IPS DF 6.9 (cell line): ENCODE results near the gene BCAS3.

Experiments
- DNase-seq: peaks from one replicate; pipeline ENCODE4 v3.0.0-alpha.2; 2013; ENCODE audit warnings: low read depth, low spot score
- H3K27ac ChIP-seq: one replicate; pipeline ENCODE4 v1.5.1; 2013; ENCODE audit warnings: low read length, control low read depth
- H3K27me3 ChIP-seq: 2 replicates; pipeline ENCODE4 v1.6.1; 2013; ENCODE audit warnings: mild to moderate bottlenecking, low read length; ENCODE audit not compliant: control insufficient read depth, insufficient read depth
- H3K36me3 ChIP-seq: 2 replicates; pipeline ENCODE4 v1.6.1; 2013; ENCODE audit warnings: low read length; ENCODE audit not compliant: control insufficient read depth, insufficient read depth
- H3K4me1 ChIP-seq: 2 replicates; pipeline ENCODE4 v1.6.1; 2013; ENCODE audit warnings: low read length; ENCODE audit not compliant: control insufficient read depth, insufficient read depth
- H3K4me3 ChIP-seq: 2 replicates; pipeline ENCODE4 v1.5.1; 2013; ENCODE audit warnings: mild to moderate bottlenecking, low read length
- H3K9me3 ChIP-seq: 2 replicates; pipeline ENCODE4 v1.6.1; 2013; ENCODE audit warnings: low read length, inconsistent platforms; ENCODE audit not compliant: control insufficient read depth, insufficient read depth
- WGBS: extraction: QIAGEN DNeasy Blood & Tissue Kit; methylation state at CpG from one replicate; pipeline ENCODE4 v1.1.7; 2013; ENCODE audit warnings: mixed read lengths, missing lambda C conversion rate; ENCODE audit not compliant: insufficient read length, insufficient coverage; 5-methylcytosine and 5-hydroxymethylcytosine counted together

Gene BCAS3

DNA sequence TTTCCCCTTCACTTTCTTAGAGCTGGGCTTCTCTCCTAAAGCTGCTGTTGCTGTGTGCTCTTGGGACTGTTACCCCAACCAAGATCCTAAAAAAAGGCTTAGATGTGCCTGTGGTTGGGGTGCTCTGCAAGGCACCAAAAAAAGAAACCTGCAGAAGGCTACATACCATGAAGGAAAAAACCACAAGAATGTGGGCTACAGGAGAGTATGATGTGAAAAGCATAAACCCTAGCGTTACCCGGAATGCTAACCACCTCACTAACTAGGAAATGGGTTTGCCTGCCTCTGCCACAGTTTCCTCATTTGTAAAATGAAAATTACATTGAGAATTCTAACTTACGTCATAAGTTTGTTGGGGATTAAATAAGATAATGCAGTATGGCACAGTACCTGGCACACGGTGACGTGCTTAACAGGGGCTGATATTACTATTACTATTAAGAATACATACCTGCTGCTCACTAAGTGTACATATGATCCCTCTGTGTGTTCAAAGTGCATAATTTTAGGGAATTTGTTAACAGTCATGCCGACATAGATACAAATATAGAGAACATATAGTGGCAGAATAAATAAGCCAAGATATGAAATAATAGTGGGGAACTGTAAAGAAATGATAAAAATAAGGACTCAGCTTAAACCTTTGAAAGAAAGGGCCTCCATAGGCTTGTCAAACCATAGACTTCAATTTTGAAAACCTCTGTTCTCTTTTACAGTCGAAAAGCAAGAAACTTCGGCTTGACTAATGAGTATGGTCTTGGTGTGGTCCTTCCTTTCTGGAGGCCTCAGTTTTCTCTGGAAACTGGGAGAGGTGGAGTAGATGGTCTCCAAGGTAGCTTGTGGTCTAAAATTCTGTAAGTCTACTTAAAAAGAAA lies 544.2 kb downstream of the BCAS3 start:
- WGBS = no CpG with 5 or more reads among the region's 8 CpGs
- Histone ChIP-seq H3K27me3 (no peaks in the 10 kb centered on the region), H3K36me3 (no peaks in the 10 kb centered on the region), H3K4me1 (no peaks in the 10 kb centered on the region), H3K27ac (no peak overlapping the region), H3K9me3 (no peaks in the 10 kb centered on the region), H3K4me3 (no peak overlapping the region)
- DNase-seq = no peak

DNA sequence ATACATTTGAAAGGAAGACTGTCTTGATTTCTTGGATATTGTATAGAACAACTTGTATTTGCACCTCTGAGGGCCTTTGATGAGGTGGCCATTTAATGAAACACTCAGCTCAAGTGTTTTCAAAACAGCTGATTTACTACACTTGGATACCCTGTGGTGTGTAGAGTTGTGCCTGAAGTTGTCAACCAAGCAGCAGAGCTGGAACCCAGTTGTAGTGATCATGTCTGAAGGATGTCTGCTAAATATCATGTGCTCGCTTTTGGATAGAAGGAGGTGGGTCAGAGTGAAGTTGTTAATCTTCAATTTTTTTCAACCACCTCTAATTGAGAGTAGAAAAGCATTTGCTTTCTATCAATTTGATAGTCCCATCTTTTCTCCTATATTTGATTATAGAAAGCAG lies 546.1 kb downstream of the BCAS3 start:
- DNase-seq = no peak
- Histone ChIP-seq H3K27ac (no peak overlapping the region), H3K4me1 (no peaks in the 10 kb centered on the region)

DNA sequence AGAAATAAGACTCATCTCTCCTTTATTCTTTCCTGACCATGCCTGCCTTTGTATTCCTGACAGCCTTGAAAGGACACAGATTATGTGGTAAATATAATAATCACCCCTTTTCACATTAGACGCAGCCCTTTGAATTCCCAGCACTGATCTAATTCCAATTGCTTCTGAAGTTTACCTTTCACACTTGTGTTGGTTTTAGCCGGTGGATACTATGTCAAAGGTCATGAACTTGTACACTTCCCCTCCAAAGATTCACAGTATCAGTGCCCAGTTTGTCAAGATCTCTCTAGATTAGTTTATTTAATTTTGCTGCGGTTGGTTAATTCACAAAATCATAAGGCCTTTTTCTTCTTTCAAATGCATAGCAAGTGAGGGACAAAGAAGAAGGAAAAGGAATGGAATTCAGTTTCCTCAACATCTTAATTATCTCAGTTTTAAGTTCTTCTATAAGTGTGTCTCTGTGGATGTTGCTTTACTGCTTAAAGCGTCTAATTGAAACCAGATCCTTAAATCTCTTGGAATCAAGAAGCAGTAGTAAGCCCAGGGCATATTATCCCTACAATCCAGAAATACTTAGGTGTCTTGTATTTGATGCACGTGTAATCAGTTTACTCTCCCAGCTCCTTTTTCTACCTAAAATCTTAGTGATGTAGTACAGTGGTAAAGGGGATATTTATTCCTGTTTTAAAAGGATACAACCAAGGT lies 547.7 kb downstream of the BCAS3 start:
- no peak overlapping the region for H3K27ac ChIP-seq
- H3K36me3 ChIP-seq = no peaks in the 10 kb centered on the region
- WGBS = no CpG with 5 or more reads among the region's 5 CpGs
- no peaks in the 10 kb centered on the region for H3K9me3 ChIP-seq
- DNase-seq = no peak
- H3K4me3 ChIP-seq = no peak overlapping the region
- no peaks in the 10 kb centered on the region for H3K4me1 ChIP-seq
- no peaks in the 10 kb centered on the region for H3K27me3 ChIP-seq

More for the DNA sequence above, 546.1 kb downstream of the BCAS3 start:
- Histone ChIP-seq H3K36me3 (no peaks in the 10 kb centered on the region), H3K27me3 (no peaks in the 10 kb centered on the region), H3K9me3 (no peaks in the 10 kb centered on the region), H3K4me3 (no peak overlapping the region)
- WGBS = no CpG with 5 or more reads among the region's 1 CpG

DNA sequence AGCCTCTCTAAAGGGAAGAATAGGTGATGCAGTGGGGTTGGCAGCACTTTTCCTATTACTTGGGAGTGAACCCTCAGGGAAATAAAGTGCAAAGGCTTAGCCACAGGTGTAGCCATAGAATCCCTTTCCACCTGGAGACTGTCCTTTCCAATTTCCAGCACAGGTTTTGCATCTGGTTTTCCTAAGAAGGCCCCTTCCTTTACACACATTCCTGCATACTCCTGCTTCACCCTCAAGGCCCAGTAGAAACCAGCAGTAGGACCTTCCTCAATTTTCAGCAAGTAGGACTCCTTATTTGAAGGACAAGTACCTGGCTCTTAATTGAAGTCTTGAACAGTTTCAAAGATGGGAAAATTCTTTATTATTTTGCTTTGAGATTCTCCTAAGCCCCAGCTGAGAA lies 550.2 kb downstream of the BCAS3 start:
- H3K27ac ChIP-seq = no peak overlapping the region

DNA sequence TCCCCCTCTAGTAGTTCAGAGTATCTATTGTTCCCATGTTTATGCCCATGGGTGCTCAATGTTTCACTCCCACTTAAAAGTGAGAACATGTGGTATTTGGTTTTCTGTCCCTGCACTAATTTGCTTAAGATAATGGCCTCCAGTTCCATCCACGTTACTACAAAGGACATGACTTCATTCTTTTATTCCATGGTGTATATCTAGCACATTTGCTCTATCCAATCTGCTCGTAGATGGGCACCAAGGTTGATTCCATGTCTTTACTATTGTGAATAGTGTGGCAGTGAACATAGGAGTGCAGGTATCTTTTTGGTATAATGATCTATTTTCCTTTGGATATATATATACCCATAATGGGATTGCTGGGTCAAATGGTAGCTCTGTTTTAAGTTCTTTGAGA lies 552.8 kb downstream of the BCAS3 start:
- Histone ChIP-seq H3K27ac (no peak overlapping the region), H3K27me3 (no peaks in the 10 kb centered on the region), H3K4me3 (no peak overlapping the region), H3K36me3 (no peaks in the 10 kb centered on the region), H3K4me1 (peaks cover 3% of the 10 kb centered on the region; the same call in 1 of the 2 replicates), H3K9me3 (no peaks in the 10 kb centered on the region)
- WGBS = no CpG with 5 or more reads among the region's 2 CpGs
- DNase-seq = no peak

More for the DNA sequence above, 550.2 kb downstream of the BCAS3 start:
- Histone ChIP-seq H3K27me3 (no peaks in the 10 kb centered on the region), H3K36me3 (no peaks in the 10 kb centered on the region), H3K4me3 (no peak overlapping the region), H3K4me1 (no peaks in the 10 kb centered on the region), H3K9me3 (no peaks in the 10 kb centered on the region)
- DNase-seq = no peak

DNA sequence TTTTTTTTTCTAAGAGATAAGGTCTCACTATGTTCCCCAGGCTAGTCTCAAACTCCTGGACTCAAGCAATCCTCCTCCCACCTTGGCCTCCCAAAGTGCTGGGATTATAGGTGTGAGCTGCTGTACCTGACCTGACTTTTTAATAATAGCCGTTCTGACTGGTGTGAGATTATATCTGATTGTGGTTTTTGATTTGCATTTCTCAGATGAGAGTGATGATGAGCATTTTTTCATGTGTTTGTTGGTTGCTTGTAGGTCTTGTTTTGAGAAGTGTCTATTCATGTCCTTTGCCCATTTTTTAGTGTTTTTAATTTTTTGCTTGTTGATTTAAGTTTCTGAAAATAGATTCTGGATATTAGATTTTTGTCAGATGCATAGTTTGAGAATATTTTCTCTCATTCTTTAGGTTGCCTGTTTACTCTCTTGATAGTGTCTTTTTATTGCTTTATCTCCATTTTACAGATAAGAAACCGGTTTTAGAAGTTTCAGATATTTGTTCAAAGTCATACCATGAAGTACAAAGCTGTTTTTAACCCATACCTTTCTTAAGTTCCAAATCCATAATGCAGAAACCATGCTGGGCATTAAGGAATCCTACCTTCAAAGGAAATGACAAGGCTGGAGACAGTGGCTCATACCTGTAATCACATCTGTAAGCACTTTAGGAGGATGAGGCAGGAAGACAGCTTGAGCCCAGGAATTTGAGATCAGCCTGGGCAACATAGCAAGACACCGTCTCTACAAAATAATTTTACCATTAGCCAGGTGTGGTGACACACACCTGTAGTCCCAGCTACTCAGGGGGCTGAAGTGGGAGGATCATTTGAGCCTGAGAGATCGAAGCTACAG lies 553.5 kb downstream of the BCAS3 start:
- peaks cover 3% of the 10 kb centered on the region; the same call in 1 of the 2 replicates for H3K4me1 ChIP-seq

DNA sequence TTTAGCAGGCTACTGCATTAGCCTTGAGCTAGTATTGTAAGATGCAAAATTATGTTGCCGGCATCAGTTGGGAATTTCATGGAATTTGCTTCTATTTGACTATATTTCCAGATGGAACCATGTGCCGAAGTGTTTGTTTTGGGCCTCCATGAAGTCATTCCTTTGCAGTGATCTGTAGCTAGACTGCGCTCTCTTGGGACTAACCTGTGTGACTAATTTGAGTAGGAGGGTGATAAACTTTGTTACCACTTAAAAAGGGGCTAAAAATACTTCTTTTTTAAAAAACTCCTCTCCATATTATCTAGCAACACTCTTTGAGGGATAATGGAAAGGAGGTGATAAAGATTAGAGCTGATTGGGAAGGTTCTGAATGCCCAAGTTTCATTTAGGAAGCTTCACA lies 555.2 kb downstream of the BCAS3 start:
- Histone ChIP-seq H3K27ac (no peak overlapping the region), H3K27me3 (no peaks in the 10 kb centered on the region), H3K9me3 (no peaks in the 10 kb centered on the region), H3K4me1 (peaks cover 3% of the 10 kb centered on the region; the same call in 1 of the 2 replicates), H3K4me3 (no peak overlapping the region), H3K36me3 (no peaks in the 10 kb centered on the region)
- WGBS = no CpG with 5 or more reads among the region's 3 CpGs
- no peak for DNase-seq

More for the DNA sequence above, 553.5 kb downstream of the BCAS3 start:
- Histone ChIP-seq H3K4me3 (no peak overlapping the region), H3K36me3 (no peaks in the 10 kb centered on the region), H3K27ac (no peak overlapping the region), H3K9me3 (no peaks in the 10 kb centered on the region), H3K27me3 (no peaks in the 10 kb centered on the region)
- WGBS = no CpG with 5 or more reads among the region's 4 CpGs
- DNase-seq = no peak

DNA sequence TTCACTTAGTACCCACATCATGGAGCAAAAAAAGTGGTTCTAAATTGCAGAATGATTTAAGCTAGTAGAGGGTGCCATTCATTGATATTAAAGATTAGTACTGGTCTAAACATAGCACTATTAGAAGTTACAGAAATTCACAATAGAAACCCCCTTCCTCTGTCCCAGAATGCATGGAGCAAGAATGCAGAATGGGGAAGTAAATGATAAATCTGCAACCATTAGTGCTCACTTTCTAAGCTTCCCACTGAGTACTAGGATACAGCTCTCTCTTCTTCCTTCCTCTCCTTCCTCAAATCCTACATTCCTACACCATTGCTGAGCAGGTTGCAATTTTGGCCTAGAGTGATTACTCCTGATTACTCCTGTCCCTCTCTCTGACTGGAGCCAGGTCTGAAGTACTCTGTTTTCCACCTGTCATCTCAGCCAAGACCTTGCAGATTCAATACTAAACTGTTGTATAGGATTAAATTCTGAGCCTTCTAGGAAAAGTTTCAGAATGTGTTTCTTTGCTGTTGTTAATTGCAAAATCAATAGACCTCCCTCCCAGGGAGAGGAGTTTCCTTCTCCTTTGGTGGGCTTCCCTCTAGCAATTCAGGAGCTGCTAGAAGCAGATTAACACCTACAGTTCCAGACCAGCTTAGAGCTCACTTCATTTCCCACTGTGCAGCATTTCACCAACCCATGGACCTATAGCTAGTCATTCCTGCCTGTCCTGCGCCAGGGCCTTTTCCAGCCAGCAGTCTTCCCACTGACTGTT lies 556.5 kb downstream of the BCAS3 start:
- Histone ChIP-seq H3K4me1 (peaks cover 3% of the 10 kb centered on the region; the same call in 1 of the 2 replicates), H3K4me3 (no peak overlapping the region), H3K9me3 (no peaks in the 10 kb centered on the region), H3K27ac (no peak overlapping the region), H3K36me3 (no peaks in the 10 kb centered on the region), H3K27me3 (no peaks in the 10 kb centered on the region)
- DNase-seq = no peak
- WGBS = no CpG with 5 or more reads among the region's 1 CpG

DNA sequence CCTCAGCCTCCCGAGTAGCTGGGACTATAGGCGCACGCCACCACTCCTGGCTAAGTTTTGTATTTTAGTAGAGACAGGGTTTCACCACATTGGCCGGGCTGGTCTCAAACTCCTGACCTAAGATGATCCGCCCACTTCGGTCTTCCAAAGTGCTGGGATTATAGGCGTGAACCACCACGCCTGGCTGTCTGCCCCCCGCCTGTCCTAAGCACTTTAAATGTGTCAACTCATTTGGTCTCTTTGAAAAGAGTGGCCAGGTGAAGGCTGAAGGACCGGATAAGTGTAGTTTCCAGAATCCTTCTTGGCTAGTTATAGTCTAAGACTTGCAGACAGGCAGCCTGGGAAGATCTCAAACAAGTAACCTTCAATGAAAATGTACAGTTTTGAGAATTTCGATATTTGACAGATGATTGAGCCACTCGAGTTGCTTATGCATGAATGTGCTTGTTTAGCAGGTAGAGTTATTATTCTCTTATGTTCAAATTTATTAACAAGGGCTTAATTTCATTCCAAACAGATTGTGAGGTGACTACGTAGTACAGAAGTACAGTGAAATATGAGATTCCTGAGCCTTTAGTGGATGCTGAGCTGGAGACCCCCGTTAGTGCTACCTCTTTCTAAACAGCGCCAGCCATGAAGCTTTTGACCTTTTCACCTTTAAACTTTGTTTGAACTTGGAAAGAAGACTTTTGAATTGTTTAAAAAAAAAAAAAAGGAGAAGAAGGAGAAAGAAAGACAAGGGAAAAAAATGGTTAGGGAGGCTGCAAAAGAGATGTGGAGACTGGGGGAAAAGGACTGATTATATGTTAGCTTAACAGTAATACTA lies 557.6 kb downstream of the BCAS3 start:
- Histone ChIP-seq H3K4me3 (no peak overlapping the region), H3K4me1 (peaks cover 3% of the 10 kb centered on the region; the same call in 1 of the 2 replicates), H3K27me3 (no peaks in the 10 kb centered on the region), H3K9me3 (no peaks in the 10 kb centered on the region), H3K27ac (no peak overlapping the region), H3K36me3 (no peaks in the 10 kb centered on the region)
- no peak for DNase-seq
- WGBS = no CpG with 5 or more reads among the region's 15 CpGs
